Trophoblast cell (in vitro differentiated cells and primary cell): ENCODE results near the gene KMT2C.
A peak's percentile ranks its signal among the peaks of the same experiment; 100 is the strongest.
"Not testable (repeated sequence)": the region's sequence is repeated elsewhere in the genome, so short reads cannot be mapped to it uniquely, and the experiment has no call there.

Experiments used
- DNase-seq, 2 donors: peaks; one replicate each; pipeline ENCODE4 v3.0.0-alpha.2; 2016
- H2AFZ ChIP-seq: 2 replicates; pipeline ENCODE4 v1.6.1; 2013; ENCODE audit warnings: low read length, moderate library complexity, mild to moderate bottlenecking; ENCODE audit not compliant: insufficient read depth, poor library complexity
- H2AK5ac ChIP-seq: 2 replicates; pipeline ENCODE4 v1.6.1; 2013; ENCODE audit warnings: mild to moderate bottlenecking, low read length
- H2BK120ac ChIP-seq: 2 replicates; pipeline ENCODE4 v1.6.1; 2013; ENCODE audit warnings: low read length, mild to moderate bottlenecking, moderate library complexity; ENCODE audit not compliant: insufficient read depth, poor library complexity
- H2BK12ac ChIP-seq: 2 replicates; pipeline ENCODE4 v1.6.1; 2013; ENCODE audit warnings: mild to moderate bottlenecking, low read length, moderate library complexity
- H2BK5ac ChIP-seq: 2 replicates; pipeline ENCODE4 v1.6.1; 2013; ENCODE audit warnings: low read length, low read depth, moderate library complexity, mild to moderate bottlenecking; ENCODE audit not compliant: poor library complexity
- H3K14ac ChIP-seq: 2 replicates; pipeline ENCODE4 v1.6.1; 2013; ENCODE audit warnings: mild to moderate bottlenecking, low read length
- H3K18ac ChIP-seq: 2 replicates; pipeline ENCODE4 v1.6.1; 2013; ENCODE audit warnings: mild to moderate bottlenecking, low read length
- H3K23ac ChIP-seq: 2 replicates; pipeline ENCODE4 v1.6.1; 2013; ENCODE audit warnings: low read length
- H3K27ac ChIP-seq: 2 replicates; pipeline ENCODE4 v1.5.1; 2013; ENCODE audit warnings: low read depth, mild to moderate bottlenecking, inconsistent platforms, low read length, moderate library complexity
- H3K27me3 ChIP-seq: 2 replicates; pipeline ENCODE4 v1.6.1; 2013; ENCODE audit warnings: inconsistent platforms, mild to moderate bottlenecking, low read length, moderate library complexity; ENCODE audit not compliant: insufficient read depth
- H3K36me3 ChIP-seq, 2 experiments: 1 replicate in 1 of 2; 2 replicates in 1 of 2; pipeline ENCODE4 v1.6.1; 2013; ENCODE audit warnings: low read length in 2 of 2, mild to moderate bottlenecking in 2 of 2, moderate library complexity in 1 of 2; ENCODE audit not compliant: insufficient read depth in 2 of 2, control insufficient read depth in 1 of 2
- H3K4ac ChIP-seq: 2 replicates; pipeline ENCODE4 v1.6.1; 2013; ENCODE audit warnings: low read depth, mild to moderate bottlenecking, low read length, moderate library complexity
- H3K4me1 ChIP-seq, 2 experiments: 1 replicate in 1 of 2; 2 replicates in 1 of 2; pipeline ENCODE4 v1.6.1; 2013; ENCODE audit warnings: low read length in 2 of 2, mild to moderate bottlenecking in 2 of 2, moderate library complexity in 1 of 2; ENCODE audit not compliant: insufficient read depth in 2 of 2, control insufficient read depth in 1 of 2
- H3K4me2 ChIP-seq: 2 replicates; pipeline ENCODE4 v1.6.1; 2013; ENCODE audit warnings: inconsistent platforms, mild to moderate bottlenecking, low read length, moderate library complexity
- H3K4me3 ChIP-seq: 2 replicates; pipeline ENCODE4 v1.5.1; 2013; ENCODE audit warnings: mild to moderate bottlenecking, low read depth, low read length, inconsistent platforms
- H3K79me1 ChIP-seq: one replicate; pipeline ENCODE4 v1.6.1; 2013; ENCODE audit warnings: low read length
- H3K79me2 ChIP-seq: 2 replicates; pipeline ENCODE4 v1.6.1; 2013; ENCODE audit warnings: low read length, mild to moderate bottlenecking; ENCODE audit not compliant: control insufficient read depth, insufficient read depth, poor library complexity
- H3K9ac ChIP-seq: 2 replicates; pipeline ENCODE4 v1.6.1; 2013; ENCODE audit warnings: mild to moderate bottlenecking, low read length
- H3K9me3 ChIP-seq: 2 replicates; pipeline ENCODE4 v1.6.1; 2013; ENCODE audit warnings: low read depth, mild to moderate bottlenecking, control low read depth, inconsistent platforms, low read length; ENCODE audit not compliant: insufficient read depth
- H4K12ac ChIP-seq: 2 replicates; pipeline ENCODE4 v1.6.1; 2013; ENCODE audit warnings: low read depth, mild to moderate bottlenecking, low read length, moderate library complexity
- H4K8ac ChIP-seq: 2 replicates; pipeline ENCODE4 v1.6.1; 2013; ENCODE audit warnings: low read depth, mild to moderate bottlenecking, low read length, moderate library complexity
- H4K91ac ChIP-seq: one replicate; pipeline ENCODE4 v1.6.1; 2013; ENCODE audit warnings: low read depth, mild to moderate bottlenecking, low read length, moderate library complexity
- WGBS: extraction: QIAGEN DNeasy Blood & Tissue Kit; methylation state at CpG from one replicate; pipeline ENCODE4 v1.1.7; 2013; ENCODE audit warnings: missing lambda C conversion rate; ENCODE audit not compliant: insufficient read length, insufficient coverage; ENCODE audit errors: extremely low coverage; 5-methylcytosine and 5-hydroxymethylcytosine counted together

KMT2C gene

DNA sequence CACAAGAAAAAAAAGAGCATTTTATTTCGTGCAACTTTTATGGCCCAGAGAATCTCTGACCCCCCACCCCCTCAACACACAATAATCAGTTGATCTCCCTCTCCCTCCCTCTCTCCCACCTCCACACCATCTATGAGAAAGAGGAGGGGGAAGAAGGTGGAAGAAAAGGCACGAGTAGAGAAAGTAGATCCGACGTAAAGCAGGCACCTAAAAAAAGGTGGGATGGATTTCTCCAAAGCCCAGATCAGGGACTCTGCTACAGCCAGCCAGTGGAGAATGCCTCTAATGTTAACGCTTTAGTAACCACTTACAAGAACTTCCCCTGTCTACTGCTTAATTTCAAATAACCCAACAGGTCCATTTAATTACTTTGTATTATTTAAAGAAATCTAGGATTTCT is 24.4 kb downstream of the KMT2C start:
- Histone ChIP-seq H2BK120ac (no peak overlapping the region), H3K36me3 (peaks cover 0 to 3% of the 10 kb centered on the region in 2 experiments), H3K79me2 (peaks cover 10% of the 10 kb centered on the region), H2BK5ac (no peak overlapping the region), H3K9me3 (peaks cover 3% of the 10 kb centered on the region), H3K9ac (no peak overlapping the region), H4K8ac (no peak overlapping the region), H3K4me2 (peak overlapping the region; percentile 7), H3K23ac (no peak overlapping the region), H2AFZ (no peak overlapping the region), H4K91ac (no peak overlapping the region), H3K4ac (peak overlapping the region; percentile 6), H3K27ac (no peak overlapping the region), H3K18ac (no peak overlapping the region), H3K79me1 (no peaks in the 10 kb centered on the region), H3K4me1 (no peaks in the 10 kb centered on the region), H3K14ac (no peak overlapping the region), H4K12ac (no peak overlapping the region), H2BK12ac (no peak overlapping the region), H2AK5ac (no peak overlapping the region), H3K27me3 (no peaks in the 10 kb centered on the region), H3K4me3 (no peak overlapping the region)
- no peak for DNase-seq
- WGBS = no CpG with 5 or more reads among the region's 5 CpGs

DNA sequence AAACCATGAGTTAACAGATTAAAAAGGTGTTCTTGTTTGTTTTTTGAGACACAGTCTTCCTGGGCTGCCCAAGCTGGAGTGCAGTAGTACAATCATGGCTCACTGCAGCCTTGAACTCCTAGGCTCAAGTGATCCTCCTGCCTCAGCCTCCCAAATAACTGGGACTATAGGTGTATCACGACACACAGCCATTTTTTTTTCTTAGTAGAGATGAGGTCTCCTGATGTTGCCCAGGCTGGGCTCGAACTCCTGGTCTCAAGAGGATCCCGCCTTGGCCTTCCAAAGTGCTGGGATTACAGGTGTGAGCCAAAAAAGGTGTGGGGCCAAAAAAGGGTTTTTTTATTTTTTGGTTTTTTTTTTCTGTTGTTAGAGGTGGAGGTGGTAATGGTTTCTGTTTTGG is 29.3 kb downstream of the KMT2C start:
- H4K8ac ChIP-seq = no peak overlapping the region
- H3K9me3 ChIP-seq = peaks cover 13% of the 10 kb centered on the region
- no peak overlapping the region for H3K23ac ChIP-seq
- no peak overlapping the region for H3K4me2 ChIP-seq
- H3K27me3 ChIP-seq = no peaks in the 10 kb centered on the region
- no peak overlapping the region for H2AFZ ChIP-seq
- no peaks in the 10 kb centered on the region for H3K4me1 ChIP-seq
- H2BK5ac ChIP-seq = no peak overlapping the region
- H4K12ac ChIP-seq = no peak overlapping the region
- H2AK5ac ChIP-seq = no peak overlapping the region
- H3K4ac ChIP-seq = no peak overlapping the region
- no peak overlapping the region for H2BK12ac ChIP-seq
- no peak overlapping the region for H3K4me3 ChIP-seq
- no peak overlapping the region for H4K91ac ChIP-seq
- no peak overlapping the region for H3K18ac ChIP-seq
- peaks cover 5% of the 10 kb centered on the region for H3K79me2 ChIP-seq
- WGBS = no CpG with 5 or more reads among the region's 3 CpGs
- H3K27ac ChIP-seq = no peak overlapping the region
- no peak overlapping the region for H3K14ac ChIP-seq
- H2BK120ac ChIP-seq = no peak overlapping the region
- H3K36me3 ChIP-seq = no peaks in the 10 kb centered on the region
- DNase-seq = no peak
- H3K79me1 ChIP-seq = no peaks in the 10 kb centered on the region
- no peak overlapping the region for H3K9ac ChIP-seq

DNA sequence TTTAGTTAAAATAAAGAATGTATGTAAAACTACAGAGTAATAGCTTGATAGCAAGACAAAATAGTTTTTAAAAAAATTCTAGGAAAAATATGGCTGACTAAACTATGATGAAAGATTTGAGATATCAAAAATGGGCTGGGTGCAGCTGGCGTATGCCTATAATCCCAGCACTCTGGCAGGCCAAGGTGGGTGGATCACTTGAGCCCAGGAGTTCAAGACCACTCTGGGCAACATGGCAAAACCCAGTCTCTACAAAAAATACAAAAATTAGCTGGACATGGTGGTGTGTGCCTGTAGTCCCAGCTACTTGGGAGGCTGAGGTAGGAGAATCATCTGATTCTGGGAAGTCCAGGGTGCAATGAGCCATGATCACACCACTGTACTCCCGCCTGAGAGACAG is 29.8 kb downstream of the KMT2C start:
- not testable (repeated sequence) for H2BK12ac ChIP-seq, H4K91ac ChIP-seq, H3K9ac ChIP-seq, H3K4me3 ChIP-seq, H2AK5ac ChIP-seq, H3K79me2 ChIP-seq, H3K79me1 ChIP-seq, H4K12ac ChIP-seq, H3K4me1 ChIP-seq, H3K27me3 ChIP-seq, H2BK120ac ChIP-seq, H3K4ac ChIP-seq, DNase-seq, H3K4me2 ChIP-seq, H3K14ac ChIP-seq, H3K36me3 ChIP-seq, H3K18ac ChIP-seq, H4K8ac ChIP-seq, H3K23ac ChIP-seq, H2AFZ ChIP-seq, H2BK5ac ChIP-seq, H3K27ac ChIP-seq
- no CpG with 5 or more reads among the region's 2 CpGs for WGBS
- H3K9me3 ChIP-seq = peaks cover 13% of the 10 kb centered on the region

DNA sequence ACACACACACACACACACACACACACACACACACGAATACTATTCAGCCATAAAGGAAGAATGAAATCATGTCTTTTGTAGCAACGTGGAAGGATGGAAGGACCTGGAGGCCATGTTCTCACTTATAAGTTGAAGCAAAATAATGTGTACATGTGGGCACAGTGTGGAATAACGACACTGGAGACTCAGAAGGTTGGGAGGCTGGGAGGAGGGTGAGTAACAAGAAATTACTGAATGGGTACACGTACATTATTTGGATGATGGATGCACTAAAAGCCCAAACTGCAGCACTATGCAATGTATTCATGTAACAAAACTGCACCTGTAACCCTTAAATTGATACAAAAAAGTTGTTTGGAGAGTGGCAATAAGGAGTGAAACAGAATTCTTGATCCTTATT is 32.1 kb downstream of the KMT2C start:
- no peaks in the 10 kb centered on the region for H3K4me1 ChIP-seq
- no peak overlapping the region for H4K8ac ChIP-seq
- no peak overlapping the region for H4K12ac ChIP-seq
- peaks cover under 1% of the 10 kb centered on the region for H3K79me2 ChIP-seq
- no peak overlapping the region for H3K4me2 ChIP-seq
- no peak overlapping the region for H3K14ac ChIP-seq
- no peak overlapping the region for H3K23ac ChIP-seq
- H3K4ac ChIP-seq = no peak overlapping the region
- no peak overlapping the region for H2AK5ac ChIP-seq
- peaks cover 14% of the 10 kb centered on the region for H3K9me3 ChIP-seq
- H2BK120ac ChIP-seq = no peak overlapping the region
- H2AFZ ChIP-seq = no peak overlapping the region
- no peaks in the 10 kb centered on the region for H3K79me1 ChIP-seq
- no peak overlapping the region for H2BK12ac ChIP-seq
- no peak for DNase-seq
- no peak overlapping the region for H3K18ac ChIP-seq
- H3K36me3 ChIP-seq = no peaks in the 10 kb centered on the region
- H3K27me3 ChIP-seq = no peaks in the 10 kb centered on the region
- no CpG with 5 or more reads among the region's 4 CpGs for WGBS
- no peak overlapping the region for H3K27ac ChIP-seq
- no peak overlapping the region for H2BK5ac ChIP-seq
- no peak overlapping the region for H4K91ac ChIP-seq
- H3K4me3 ChIP-seq = no peak overlapping the region
- H3K9ac ChIP-seq = no peak overlapping the region
